Upper lobe of right lung (tissue), 1 donor: ENCODE results near the gene UMOD. TPM values are rescaled to one million over a fixed set of nuclear protein-coding genes. Genes with fewer than 3 reads are reported as not detected.
A peak's percentile ranks its signal among the peaks of the same experiment; 100 is the strongest.

Experiments
- ATAC-seq: fragments of 200-7000 bp; cut with Tn5 transposase; one replicate; pipeline ENCODE4 v1.9.1; 2020; ENCODE audit warnings: mild to moderate bottlenecking, moderate library complexity
- DNase-seq: peaks from one replicate; pipeline ENCODE4 v3.0.0-alpha.2; 2020
- H3K27ac ChIP-seq: fragments of 200-600 bp; one replicate; pipeline ENCODE4 v1.8.0; 2022
- H3K27me3 ChIP-seq: fragments of 200-600 bp; one replicate; pipeline ENCODE4 v1.8.0; 2022; ENCODE audit warnings: mild to moderate bottlenecking
- H3K36me3 ChIP-seq: fragments of 200-600 bp; one replicate; pipeline ENCODE4 v1.8.0; 2022
- H3K4me1 ChIP-seq: fragments of 200-600 bp; one replicate; pipeline ENCODE4 v1.8.0; 2022
- H3K4me3 ChIP-seq: fragments of 200-600 bp; one replicate; pipeline ENCODE4 v1.8.0; 2022; ENCODE audit warnings: mild to moderate bottlenecking
- H3K9me3 ChIP-seq: fragments of 200-600 bp; one replicate; pipeline ENCODE4 v1.8.0; 2022
- CTCF ChIP-seq: fragments of 200-600 bp; IDR thresholded peaks from one replicate; pipeline ENCODE4 v1.8.0; 2022; ENCODE audit warnings: antibody characterized with exemption
- intact Hi-C: fragments of 100-400 bp; cut with DNase I; formaldehyde crosslinking; loops from one replicate; pipeline ENCODE4 v1.11.0; 2022
- total RNA-seq: library from RNA; stranded (reverse); fragmentation: NEBNext Ultra II Directional; extraction: Animal tissue kit (Norgen Biotek cat#: 25700); gene quantifications from one replicate; pipeline ENCODE4 v1.2.1, GENCODE V29; 2021
- donor health status: DM: no; HTN: yes; CAD: no; lungs with severe emphysema.

Gene UMOD
- total RNA-seq, 1 donor from 2014 or later, result not detected

- Histone ChIP-seq H3K9me3 (no peaks in the 10 kb centered on the region), H3K27me3 (no peaks in the 10 kb centered on the region), H3K27ac (no peak overlapping the region), H3K36me3 (no peaks in the 10 kb centered on the region), H3K4me3 (no peak overlapping the region), H3K4me1 (no peaks in the 10 kb centered on the region)
- intact Hi-C loops, result no loop called here
- DNase-seq (no peak), ATAC-seq (no peak)
- TF ChIP-seq CTCF, result no peak
Observed at GRCh38 chr16:20306401-20306800, 46.1 kb downstream of the UMOD start.

GRCh38 chr16:20303012-20303411 is 49.5 kb downstream of the UMOD start:
- Histone ChIP-seq H3K9me3 (no peaks in the 10 kb centered on the region), H3K36me3 (no peaks in the 10 kb centered on the region), H3K4me1 (no peaks in the 10 kb centered on the region), H3K27me3 (no peaks in the 10 kb centered on the region), H3K27ac (no peak overlapping the region), H3K4me3 (no peak overlapping the region)
- no peak for TF ChIP-seq CTCF
- ATAC-seq (no peak), DNase-seq (no peak)
- intact Hi-C loops, result no loop called here

- no peaks in the 10 kb centered on the region for H3K4me1 ChIP-seq
- ATAC-seq, result no peak
- no peak for DNase-seq
- no peak for TF ChIP-seq CTCF
- intact Hi-C loops, result no loop called here
- no peaks in the 10 kb centered on the region for H3K27me3 ChIP-seq
- no peak overlapping the region for H3K4me3 ChIP-seq
- H3K36me3 ChIP-seq, result no peaks in the 10 kb centered on the region
- no peak overlapping the region for H3K27ac ChIP-seq
- no peaks in the 10 kb centered on the region for H3K9me3 ChIP-seq
Observed at GRCh38 chr16:20302389-20302788, 50.1 kb downstream of the UMOD start.

GRCh38 chr16:20301840-20302239 is 50.7 kb downstream of the UMOD start:
- Histone ChIP-seq H3K36me3 (no peaks in the 10 kb centered on the region), H3K27ac (no peak overlapping the region), H3K9me3 (no peaks in the 10 kb centered on the region), H3K4me3 (no peak overlapping the region), H3K27me3 (no peaks in the 10 kb centered on the region), H3K4me1 (no peaks in the 10 kb centered on the region)
- DNase-seq (no peak), ATAC-seq (no peak)
- intact Hi-C loops, result no loop called here
- TF ChIP-seq CTCF, result no peak

- ATAC-seq, result peak; percentile 92
- no peaks in the 10 kb centered on the region for H3K4me1 ChIP-seq
- H3K27me3 ChIP-seq, result no peaks in the 10 kb centered on the region
- H3K36me3 ChIP-seq, result no peaks in the 10 kb centered on the region
- no peak for DNase-seq
- H3K27ac ChIP-seq, result no peak overlapping the region
- intact Hi-C loops, result no loop called here
- H3K4me3 ChIP-seq, result no peak overlapping the region
- no peaks in the 10 kb centered on the region for H3K9me3 ChIP-seq
- TF ChIP-seq CTCF, result peak; percentile 63
Observed at GRCh38 chr16:20300312-20301097, 52.0 kb downstream of the UMOD start.

GRCh38 chr16:20298452-20298851 is 54.1 kb downstream of the UMOD start:
- no peaks in the 10 kb centered on the region for H3K4me1 ChIP-seq
- no peak overlapping the region for H3K4me3 ChIP-seq
- intact Hi-C loops, result no loop called here
- H3K27me3 ChIP-seq, result no peaks in the 10 kb centered on the region
- no peak for DNase-seq
- no peaks in the 10 kb centered on the region for H3K36me3 ChIP-seq
- ATAC-seq, result no peak
- H3K9me3 ChIP-seq, result no peaks in the 10 kb centered on the region
- H3K27ac ChIP-seq, result no peak overlapping the region
- TF ChIP-seq CTCF, result no peak
